ENCODE measurements around the gene FZR1. TPM values are rescaled to one million over a fixed set of nuclear protein-coding genes. Genes with fewer than 3 reads are reported as not detected.

Gene FZR1
- total and polyA plus RNA-seq, 9 of the 15 experiments (the other 6 are each of a cell fraction or from before 2014, with no cell fraction given), result 0.18 to 48.0 (median 22.2) TPM

GRCh38 chr19:3500429-3501101 lies 5.5 kb upstream of the FZR1 start, which contains the start of gene DOHH (continued):
- TF ChIP-seq ZKSCAN1 (IDR thresholded peaks at IDR 0.05; ENCODE audit: low read depth, low read length), result no peak
- TF ChIP-seq ZBTB43 (CRISPR knock-in tag; IDR thresholded peaks at IDR 0.05), result 0 out of 2 replicates have a peak, but pooled peaks have one; percentile 85
- peak; percentile 100 for TF ChIP-seq PRDM10 (IDR thresholded peaks at IDR 0.05; ENCODE audit: partially characterized antibody)
- peak; percentile 74 for TF ChIP-seq RBM22 (IDR thresholded peaks at IDR 0.05; ENCODE audit: low read depth, low read length, poor library complexity, severe bottlenecking)

- ATAC-seq, result no peak
- Histone ChIP-seq H3K9me3 (replicated peaks; ENCODE audit: control insufficient read depth, insufficient read depth, low read depth, low read length) (no peaks in the 10 kb centered on the region), H3K4me2 (ENCODE audit: insufficient read depth, low read length) (no peak overlapping the region), H3K4me3 (no peak overlapping the region), H3K27me3 (ENCODE audit: control insufficient read depth in 2 of 2, insufficient read depth in 2 of 2, low read length in 2 of 2) (no peaks in the 10 kb centered on the region), H3K9ac (ENCODE audit: insufficient read depth in 1 of 2, low read depth in 2 of 2, low read length in 2 of 2) (no peak overlapping the region), H3K4me1 (replicated peaks in 1 of 2; ENCODE audit: control insufficient read depth in 2 of 2, insufficient read depth in 2 of 2, low read length in 2 of 2) (peaks cover 18 to 38% of the 10 kb centered on the region in 2 experiments; a peak in 4 of 5 replicates), H3K27ac (ENCODE audit: extremely low read depth, low read depth, low read length) (no peak overlapping the region), H3K36me3 (ENCODE audit: control insufficient read depth, insufficient read depth, low read length) (peaks cover 18% of the 10 kb centered on the region), H3K9me1 (ENCODE audit: control insufficient read depth, insufficient read depth, low read length) (no peaks in the 10 kb centered on the region), H2AFZ (ENCODE audit: low read depth, low read length) (no peak overlapping the region), H4K20me1 (replicated peaks; ENCODE audit: control insufficient read depth, insufficient read depth, low read length) (no peaks in the 10 kb centered on the region), H3K79me2 (ENCODE audit: control insufficient read depth, insufficient read depth, low read length) (peaks cover 46% of the 10 kb centered on the region)
- ChIA-PET CTCF (ENCODE audit: low intra/inter-chr PET ratio) (no interaction called here), POLR2A (interaction anchor here (1.3 to 1.9 kb wide), 2 partner anchors 12 to 16 kb away, joined by 4 to 9 read pairs; no protein-coding TSS in a partner anchor)
- intact Hi-C loops (cut with micrococcal nuclease), result no loop called here
- 79% methylated on average over 3 of the region's 3 CpGs for WGBS (ENCODE audit: insufficient coverage, low coverage, missing lambda C conversion rate)
- TF ChIP-seq MYNN (IDR thresholded peaks at IDR 0.05) (no peak), MYNN (CRISPR knock-in tag; IDR thresholded peaks at IDR 0.05) (no peak), ZNF121 (CRISPR knock-in tag; conservative IDR thresholded peaks at IDR 0.05) (peak; percentile 71)
- DNase-seq (ENCODE audit: extremely low read depth in 1 of 4, low spot score in 3 of 4), result no peak
- no TSS peak for BruUV-seq (replicated peaks)
- in situ Hi-C loops (cut with MboI), result no loop called here
- no peak for FAIRE-seq
These were observed 4.3 kb upstream of the FZR1 start for GRCh38 chr19:3501780-3502179.
